22Rv1 (cell line): ENCODE results near the gene MED27.

Experiments
- ZFX ChIP-seq: fragments of 450-650 bp; IDR thresholded peaks from 2 replicates; pipeline ENCODE4 v1.6.1; 2017; ENCODE audit warnings: antibody characterized with exemption, borderline replicate concordance
- TF ChIP-seq, protein P1 (sequence below): fragments of 450-650 bp; IDR thresholded peaks from 2 replicates; pipeline ENCODE4 v1.5.1; 2017; ENCODE audit warnings: mild to moderate bottlenecking

DNA sequence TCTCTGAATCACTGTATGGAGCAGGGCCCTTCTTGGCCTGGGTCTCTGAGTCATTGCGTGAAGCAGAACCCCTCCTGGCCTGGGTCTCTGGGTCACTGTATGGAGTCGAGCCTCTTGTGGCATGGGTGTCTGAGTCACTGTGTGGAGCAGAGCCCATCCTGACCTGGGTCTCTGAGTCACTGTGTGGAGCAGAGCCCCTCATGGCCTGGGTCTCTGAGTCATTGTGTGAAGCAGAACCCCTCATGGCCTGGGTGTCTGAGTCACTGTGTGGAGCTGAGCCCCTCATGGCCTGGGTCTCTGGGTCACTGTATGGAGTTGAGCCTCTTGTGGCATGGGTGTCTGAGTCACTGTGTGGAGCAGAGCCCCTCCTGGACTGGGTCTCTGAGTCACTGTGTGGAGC lies 245.8 kb downstream of the MED27 start:
- TF ChIP-seq, protein P1, sequence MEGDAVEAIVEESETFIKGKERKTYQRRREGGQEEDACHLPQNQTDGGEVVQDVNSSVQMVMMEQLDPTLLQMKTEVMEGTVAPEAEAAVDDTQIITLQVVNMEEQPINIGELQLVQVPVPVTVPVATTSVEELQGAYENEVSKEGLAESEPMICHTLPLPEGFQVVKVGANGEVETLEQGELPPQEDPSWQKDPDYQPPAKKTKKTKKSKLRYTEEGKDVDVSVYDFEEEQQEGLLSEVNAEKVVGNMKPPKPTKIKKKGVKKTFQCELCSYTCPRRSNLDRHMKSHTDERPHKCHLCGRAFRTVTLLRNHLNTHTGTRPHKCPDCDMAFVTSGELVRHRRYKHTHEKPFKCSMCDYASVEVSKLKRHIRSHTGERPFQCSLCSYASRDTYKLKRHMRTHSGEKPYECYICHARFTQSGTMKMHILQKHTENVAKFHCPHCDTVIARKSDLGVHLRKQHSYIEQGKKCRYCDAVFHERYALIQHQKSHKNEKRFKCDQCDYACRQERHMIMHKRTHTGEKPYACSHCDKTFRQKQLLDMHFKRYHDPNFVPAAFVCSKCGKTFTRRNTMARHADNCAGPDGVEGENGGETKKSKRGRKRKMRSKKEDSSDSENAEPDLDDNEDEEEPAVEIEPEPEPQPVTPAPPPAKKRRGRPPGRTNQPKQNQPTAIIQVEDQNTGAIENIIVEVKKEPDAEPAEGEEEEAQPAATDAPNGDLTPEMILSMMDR: no peak
- TF ChIP-seq ZFX: no peak
